ENCODE results near the gene PGAP6.

- TF ChIP-seq GATA2 (IDR thresholded peaks at IDR 0.05; ENCODE audit: low read depth, low read length) (no peak), GATA3 (IDR thresholded peaks at IDR 0.05; ENCODE audit: low read depth, low read length) (no peak)
Observed at GRCh38 chr16:424033-424622, 42.4 kb upstream of the PGAP6 start.

Data from SH-SY5Y (cell line).